ENCODE data around the gene SELENOS. TPM values are rescaled to one million over a fixed set of nuclear protein-coding genes. Genes with fewer than 3 reads are reported as not detected.
A peak's percentile ranks its signal among the peaks of the same experiment; 100 is the strongest.

Gene SELENOS
- total and polyA plus RNA-seq, 9 of the 15 experiments (the other 6 are each of a cell fraction or from before 2014, with no cell fraction given) = 24.9 to 57.4 (median 47.9) TPM

DNA sequence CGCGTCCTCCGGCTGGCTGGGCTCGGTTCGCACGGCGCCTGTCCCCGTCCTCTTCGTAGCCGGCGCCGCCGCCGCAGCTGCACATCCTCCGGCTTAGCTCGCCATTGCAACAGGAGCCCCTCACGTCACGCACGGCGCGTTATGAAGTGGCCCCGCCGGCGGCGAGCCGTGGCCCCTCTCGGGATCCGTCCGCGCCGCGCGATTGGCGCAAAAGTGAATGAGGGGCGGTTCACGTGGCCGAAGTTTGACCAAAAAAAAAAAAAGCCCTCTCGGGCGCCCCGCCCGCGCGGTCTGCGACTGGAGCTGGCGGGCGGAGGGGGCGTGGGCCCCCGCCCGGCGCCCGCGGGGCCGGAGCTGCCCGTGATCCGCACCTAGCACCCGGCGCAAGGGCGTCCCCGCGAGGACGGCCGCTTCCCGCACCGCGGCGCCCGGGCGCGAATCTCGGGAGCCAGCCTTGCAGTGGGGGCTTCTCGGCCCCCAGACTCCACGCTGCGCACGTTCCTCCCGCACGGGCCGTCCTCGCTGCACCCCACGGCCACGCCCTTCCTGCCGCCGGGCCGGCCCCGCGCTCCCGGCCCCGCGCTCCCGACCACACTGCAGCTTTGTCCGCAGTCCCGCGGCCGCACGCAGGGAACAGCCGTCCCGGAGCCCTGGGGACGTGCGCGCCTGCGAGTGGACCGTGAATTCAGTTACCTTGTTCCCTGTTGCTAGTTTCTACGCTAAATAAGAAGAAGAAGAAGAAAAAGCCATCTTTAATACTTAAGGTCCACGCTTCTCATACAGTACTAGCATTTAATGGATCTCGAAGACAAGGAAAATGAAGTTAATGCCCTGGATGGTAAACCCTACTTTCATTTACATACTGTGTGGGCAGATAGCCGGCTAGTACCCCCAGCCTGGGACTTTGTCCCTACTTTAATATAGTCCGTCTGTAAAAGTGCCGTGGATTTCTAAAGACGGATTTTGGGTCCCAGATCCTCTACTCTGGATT, 25.2 kb downstream of the SELENOS start, which contains the start of gene CHSY1 (continued):
- TF ChIP-seq, protein P1, sequence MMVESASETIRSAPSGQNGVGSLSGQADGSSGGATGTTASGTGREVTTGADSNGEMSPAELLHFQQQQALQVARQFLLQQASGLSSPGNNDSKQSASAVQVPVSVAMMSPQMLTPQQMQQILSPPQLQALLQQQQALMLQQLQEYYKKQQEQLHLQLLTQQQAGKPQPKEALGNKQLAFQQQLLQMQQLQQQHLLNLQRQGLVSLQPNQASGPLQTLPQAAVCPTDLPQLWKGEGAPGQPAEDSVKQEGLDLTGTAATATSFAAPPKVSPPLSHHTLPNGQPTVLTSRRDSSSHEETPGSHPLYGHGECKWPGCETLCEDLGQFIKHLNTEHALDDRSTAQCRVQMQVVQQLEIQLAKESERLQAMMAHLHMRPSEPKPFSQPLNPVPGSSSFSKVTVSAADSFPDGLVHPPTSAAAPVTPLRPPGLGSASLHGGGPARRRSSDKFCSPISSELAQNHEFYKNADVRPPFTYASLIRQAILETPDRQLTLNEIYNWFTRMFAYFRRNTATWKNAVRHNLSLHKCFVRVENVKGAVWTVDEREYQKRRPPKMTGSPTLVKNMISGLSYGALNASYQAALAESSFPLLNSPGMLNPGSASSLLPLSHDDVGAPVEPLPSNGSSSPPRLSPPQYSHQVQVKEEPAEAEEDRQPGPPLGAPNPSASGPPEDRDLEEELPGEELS (CRISPR knock-in tag; IDR thresholded peaks at IDR 0.05; ENCODE audit: borderline replicate concordance) = no peak
- TF ChIP-seq XRCC5 (IDR thresholded peaks at IDR 0.05; ENCODE audit: low read depth, low read length) (no peak), NRF1 (conservative IDR thresholded peaks at IDR 0.05 in 1 of 2, IDR thresholded peaks at IDR 0.05 in 1 of 2) (peak; percentile 39 to 55; a peak in 3 of 4 replicates), CREB1 (IDR thresholded peaks at IDR 0.05) (peak; percentile 49; the same call in 1 of the 2 replicates), CREB1 (CRISPR knock-in tag; IDR thresholded peaks at IDR 0.05) (0 out of 2 replicates have a peak, but pooled peaks have one; percentile 39), HDAC1 (IDR thresholded peaks at IDR 0.05) (0 out of 4 replicates have a peak, but pooled peaks of 1 of the 2 experiments have one; percentile 26), HCFC1 (IDR thresholded peaks at IDR 0.05; ENCODE audit: low read depth, low read length) (peak; percentile 43; the same call in 1 of the 2 replicates), CCNT2 (IDR thresholded peaks at IDR 0.05; ENCODE audit: borderline replicate concordance, extremely low read depth, insufficient read length, low read depth, low read length) (peak; percentile 34), SMARCB1 (IDR thresholded peaks at IDR 0.05; ENCODE audit: insufficient read length, low read depth) (no peak), SETDB1 (IDR thresholded peaks at IDR 0.05; ENCODE audit: low read length) (no peak), KLF1 (tag; IDR thresholded peaks at IDR 0.05) (peak; percentile 74; the same call in 1 of the 2 replicates), ZSCAN32 (CRISPR knock-in tag; IDR thresholded peaks at IDR 0.05) (no peak), ZNF561 (CRISPR knock-in tag; conservative IDR thresholded peaks at IDR 0.05) (no peak), SNRNP70 (optimal IDR thresholded peaks at IDR 0.05; ENCODE audit: low read depth, low read length) (no peak)
- TF ChIP-seq, protein P2, sequence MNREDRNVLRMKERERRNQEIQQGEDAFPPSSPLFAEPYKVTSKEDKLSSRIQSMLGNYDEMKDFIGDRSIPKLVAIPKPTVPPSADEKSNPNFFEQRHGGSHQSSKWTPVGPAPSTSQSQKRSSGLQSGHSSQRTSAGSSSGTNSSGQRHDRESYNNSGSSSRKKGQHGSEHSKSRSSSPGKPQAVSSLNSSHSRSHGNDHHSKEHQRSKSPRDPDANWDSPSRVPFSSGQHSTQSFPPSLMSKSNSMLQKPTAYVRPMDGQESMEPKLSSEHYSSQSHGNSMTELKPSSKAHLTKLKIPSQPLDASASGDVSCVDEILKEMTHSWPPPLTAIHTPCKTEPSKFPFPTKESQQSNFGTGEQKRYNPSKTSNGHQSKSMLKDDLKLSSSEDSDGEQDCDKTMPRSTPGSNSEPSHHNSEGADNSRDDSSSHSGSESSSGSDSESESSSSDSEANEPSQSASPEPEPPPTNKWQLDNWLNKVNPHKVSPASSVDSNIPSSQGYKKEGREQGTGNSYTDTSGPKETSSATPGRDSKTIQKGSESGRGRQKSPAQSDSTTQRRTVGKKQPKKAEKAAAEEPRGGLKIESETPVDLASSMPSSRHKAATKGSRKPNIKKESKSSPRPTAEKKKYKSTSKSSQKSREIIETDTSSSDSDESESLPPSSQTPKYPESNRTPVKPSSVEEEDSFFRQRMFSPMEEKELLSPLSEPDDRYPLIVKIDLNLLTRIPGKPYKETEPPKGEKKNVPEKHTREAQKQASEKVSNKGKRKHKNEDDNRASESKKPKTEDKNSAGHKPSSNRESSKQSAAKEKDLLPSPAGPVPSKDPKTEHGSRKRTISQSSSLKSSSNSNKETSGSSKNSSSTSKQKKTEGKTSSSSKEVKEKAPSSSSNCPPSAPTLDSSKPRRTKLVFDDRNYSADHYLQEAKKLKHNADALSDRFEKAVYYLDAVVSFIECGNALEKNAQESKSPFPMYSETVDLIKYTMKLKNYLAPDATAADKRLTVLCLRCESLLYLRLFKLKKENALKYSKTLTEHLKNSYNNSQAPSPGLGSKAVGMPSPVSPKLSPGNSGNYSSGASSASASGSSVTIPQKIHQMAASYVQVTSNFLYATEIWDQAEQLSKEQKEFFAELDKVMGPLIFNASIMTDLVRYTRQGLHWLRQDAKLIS (CRISPR knock-in tag; IDR thresholded peaks at IDR 0.05) = 0 out of 2 replicates have a peak, but pooled peaks have one; percentile 53
- TF ChIP-seq, protein P3, sequence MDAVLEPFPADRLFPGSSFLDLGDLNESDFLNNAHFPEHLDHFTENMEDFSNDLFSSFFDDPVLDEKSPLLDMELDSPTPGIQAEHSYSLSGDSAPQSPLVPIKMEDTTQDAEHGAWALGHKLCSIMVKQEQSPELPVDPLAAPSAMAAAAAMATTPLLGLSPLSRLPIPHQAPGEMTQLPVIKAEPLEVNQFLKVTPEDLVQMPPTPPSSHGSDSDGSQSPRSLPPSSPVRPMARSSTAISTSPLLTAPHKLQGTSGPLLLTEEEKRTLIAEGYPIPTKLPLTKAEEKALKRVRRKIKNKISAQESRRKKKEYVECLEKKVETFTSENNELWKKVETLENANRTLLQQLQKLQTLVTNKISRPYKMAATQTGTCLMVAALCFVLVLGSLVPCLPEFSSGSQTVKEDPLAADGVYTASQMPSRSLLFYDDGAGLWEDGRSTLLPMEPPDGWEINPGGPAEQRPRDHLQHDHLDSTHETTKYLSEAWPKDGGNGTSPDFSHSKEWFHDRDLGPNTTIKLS (IDR thresholded peaks at IDR 0.05; ENCODE audit: borderline replicate concordance, low read depth) = peak; percentile 45; the same call in 1 of the 2 replicates
- TF ChIP-seq, protein P4, sequence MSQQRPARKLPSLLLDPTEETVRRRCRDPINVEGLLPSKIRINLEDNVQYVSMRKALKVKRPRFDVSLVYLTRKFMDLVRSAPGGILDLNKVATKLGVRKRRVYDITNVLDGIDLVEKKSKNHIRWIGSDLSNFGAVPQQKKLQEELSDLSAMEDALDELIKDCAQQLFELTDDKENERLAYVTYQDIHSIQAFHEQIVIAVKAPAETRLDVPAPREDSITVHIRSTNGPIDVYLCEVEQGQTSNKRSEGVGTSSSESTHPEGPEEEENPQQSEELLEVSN (IDR thresholded peaks at IDR 0.05; ENCODE audit: borderline replicate concordance in 1 of 2, extremely low read depth in 1 of 2, insufficient read depth in 1 of 2, insufficient read length in 1 of 2, low read depth in 1 of 2, low read length in 1 of 2, poor library complexity in 1 of 2, severe bottlenecking in 1 of 2) = peak; percentile 57 to 60

All from K562 (cell line).